BJ (cell line): ENCODE data around the gene TUBB. TPM values are rescaled to one million over a fixed set of nuclear protein-coding genes. Genes with fewer than 3 reads are reported as not detected.

ENCODE experiments used
- CTCF ChIA-PET: fragments of 350-600 bp; formaldehyde crosslinking; extraction: SDS; loops from one replicate; lab custom pipeline; 2021; ENCODE audit warnings: antibody characterized with exemption, inconsistent platforms; lab: Yijun Ruan, JAX
- POLR2A ChIA-PET: fragments of 300-600 bp; sonication (Branson Sonifier 250); formaldehyde crosslinking; extraction: SDS; loops from one replicate; lab custom pipeline; 2021; ENCODE audit warnings: antibody characterized with exemption; lab: Charles Lee
- DNase-seq: peaks from one replicate; pipeline ENCODE4 v3.0.0-alpha.2; 2011; ENCODE audit warnings: low read depth
- H3K27me3 ChIP-seq: 2 replicates; pipeline ENCODE4 v1.6.0; 2011; ENCODE audit warnings: low read length; ENCODE audit not compliant: control insufficient read depth, insufficient read depth
- H3K36me3 ChIP-seq: 2 replicates; pipeline ENCODE4 v1.5.1; 2011; ENCODE audit warnings: low read length; ENCODE audit not compliant: control insufficient read depth, insufficient read depth
- H3K4me3 ChIP-seq: 2 replicates; pipeline ENCODE4 v1.5.1; 2011; ENCODE audit warnings: low read depth, mild to moderate bottlenecking, control low read depth, low read length
- polyA plus RNA-seq: library from polyadenylated mRNA; depleted of rRNA; stranded (reverse); fragments of >200 nt; gene quantifications from 2 replicates; pipeline ENCODE4 v1.2.3, GENCODE V29; 2011
- TF ChIP-seq, protein P1 (sequence below): IDR thresholded peaks from 2 replicates; pipeline ENCODE4 v1.5.1; 2011; ENCODE audit warnings: low read depth, mild to moderate bottlenecking, control low read depth, inconsistent platforms, low read length, moderate library complexity; ENCODE audit not compliant: insufficient read depth

The TUBB gene
- polyA plus RNA-seq, 1 experiment, result 1,840 TPM

GRCh38 chr6:30743099-30744053 lies 23.2 kb downstream of the TUBB start:
- no peak for DNase-seq
- no peaks in the 10 kb centered on the region for H3K27me3 ChIP-seq
- ChIA-PET CTCF (interaction anchor here (0.6 to 3.0 kb wide), 10 partner anchors 21 to 855 kb away, joined by 3 to 16 read pairs (median 6); no protein-coding TSS in a partner anchor), POLR2A (interaction anchor here (0.6 to 1.4 kb wide), 4 partner anchors 9 to 79 kb away, joined by 3 to 6 read pairs (median 5); no protein-coding TSS in a partner anchor)
- H3K36me3 ChIP-seq, result peaks cover 18% of the 10 kb centered on the region
- H3K4me3 ChIP-seq, result peak overlapping the region; percentile 65
- TF ChIP-seq, protein P1, sequence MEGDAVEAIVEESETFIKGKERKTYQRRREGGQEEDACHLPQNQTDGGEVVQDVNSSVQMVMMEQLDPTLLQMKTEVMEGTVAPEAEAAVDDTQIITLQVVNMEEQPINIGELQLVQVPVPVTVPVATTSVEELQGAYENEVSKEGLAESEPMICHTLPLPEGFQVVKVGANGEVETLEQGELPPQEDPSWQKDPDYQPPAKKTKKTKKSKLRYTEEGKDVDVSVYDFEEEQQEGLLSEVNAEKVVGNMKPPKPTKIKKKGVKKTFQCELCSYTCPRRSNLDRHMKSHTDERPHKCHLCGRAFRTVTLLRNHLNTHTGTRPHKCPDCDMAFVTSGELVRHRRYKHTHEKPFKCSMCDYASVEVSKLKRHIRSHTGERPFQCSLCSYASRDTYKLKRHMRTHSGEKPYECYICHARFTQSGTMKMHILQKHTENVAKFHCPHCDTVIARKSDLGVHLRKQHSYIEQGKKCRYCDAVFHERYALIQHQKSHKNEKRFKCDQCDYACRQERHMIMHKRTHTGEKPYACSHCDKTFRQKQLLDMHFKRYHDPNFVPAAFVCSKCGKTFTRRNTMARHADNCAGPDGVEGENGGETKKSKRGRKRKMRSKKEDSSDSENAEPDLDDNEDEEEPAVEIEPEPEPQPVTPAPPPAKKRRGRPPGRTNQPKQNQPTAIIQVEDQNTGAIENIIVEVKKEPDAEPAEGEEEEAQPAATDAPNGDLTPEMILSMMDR, result no peak

DNA sequence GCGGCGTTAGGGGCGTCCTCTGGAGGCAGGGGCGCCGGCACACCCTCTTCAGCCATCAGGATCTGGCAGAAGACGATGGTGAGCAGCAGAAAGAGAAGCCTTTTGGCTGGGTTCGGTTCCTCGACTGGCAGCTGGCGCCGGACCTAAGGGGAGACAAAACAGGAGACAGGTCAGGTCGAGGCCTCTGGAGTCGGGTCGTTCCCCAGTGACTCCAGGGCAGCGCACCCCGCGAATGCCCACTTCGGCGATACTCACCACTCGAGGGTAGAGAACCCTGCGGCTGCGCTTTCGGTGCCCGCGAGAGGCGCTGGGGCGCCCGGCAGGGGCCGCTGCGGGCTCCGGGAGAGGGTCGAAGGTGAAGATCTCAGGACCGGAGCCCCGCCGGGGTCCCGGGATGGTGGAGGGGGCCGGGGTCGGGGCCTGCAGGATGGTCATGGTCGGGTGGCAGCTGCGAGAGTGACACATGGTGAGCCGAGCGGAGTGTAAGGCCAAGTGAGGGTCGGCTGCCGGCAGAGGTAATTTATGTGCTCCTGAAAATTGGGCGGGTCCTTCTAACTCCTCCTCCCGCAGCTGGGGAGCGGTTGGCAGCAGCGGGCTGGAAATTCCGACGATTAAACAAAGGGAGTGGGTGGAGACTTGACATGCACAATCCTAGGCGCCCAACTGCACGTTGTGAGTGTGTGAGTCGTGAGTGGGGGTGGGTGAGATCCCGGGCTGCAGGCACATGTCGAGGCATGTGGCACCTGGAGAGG lies 24.1 kb downstream of the TUBB start, which contains the start of gene IER3:
TSS of gene IER3 (minus strand) at position 494 of the 752 bp plus-strand sequence. CDS start at position 465, 29 bp downstream.
- peak; percentile 64 for DNase-seq
- H3K4me3 ChIP-seq, result peak within 1 kb of the TSS; percentile 65
- H3K27me3 ChIP-seq, result no peaks in the 10 kb centered on the region
- TF ChIP-seq, protein P1, result peak; percentile 81
- CTCF ChIA-PET, result interaction anchor here (0.6 to 3.0 kb wide), 14 partner anchors 16 to 854 kb away, joined by 3 to 16 read pairs (median 4); partner anchors contain the start of gene MDC1
- H3K36me3 ChIP-seq, result peaks cover 16% of the 10 kb centered on the region
- POLR2A ChIA-PET, result interaction anchor here (0.6 to 1.4 kb wide), 3 partner anchors 8 to 92 kb away, joined by 3 to 6 read pairs (median 3); no protein-coding TSS in a partner anchor

- H3K36me3 ChIP-seq, result no peaks in the 10 kb centered on the region
- ChIA-PET CTCF (interaction anchor here (1.0 to 1.6 kb wide), 4 partner anchors 11 to 81 kb away, joined by 3 to 5 read pairs (median 3); no protein-coding TSS in a partner anchor), POLR2A (interaction anchor here (0.6 kb wide), 1 partner anchor 132 kb away, joined by 16 read pairs; no protein-coding TSS in a partner anchor)
- H3K4me3 ChIP-seq, result no peak overlapping the region
- DNase-seq, result no peak
- H3K27me3 ChIP-seq, result no peaks in the 10 kb centered on the region
- TF ChIP-seq, protein P1, result no peak
These were observed 27.1 kb downstream of the TUBB start for GRCh38 chr6:30747300-30747687.

DNA sequence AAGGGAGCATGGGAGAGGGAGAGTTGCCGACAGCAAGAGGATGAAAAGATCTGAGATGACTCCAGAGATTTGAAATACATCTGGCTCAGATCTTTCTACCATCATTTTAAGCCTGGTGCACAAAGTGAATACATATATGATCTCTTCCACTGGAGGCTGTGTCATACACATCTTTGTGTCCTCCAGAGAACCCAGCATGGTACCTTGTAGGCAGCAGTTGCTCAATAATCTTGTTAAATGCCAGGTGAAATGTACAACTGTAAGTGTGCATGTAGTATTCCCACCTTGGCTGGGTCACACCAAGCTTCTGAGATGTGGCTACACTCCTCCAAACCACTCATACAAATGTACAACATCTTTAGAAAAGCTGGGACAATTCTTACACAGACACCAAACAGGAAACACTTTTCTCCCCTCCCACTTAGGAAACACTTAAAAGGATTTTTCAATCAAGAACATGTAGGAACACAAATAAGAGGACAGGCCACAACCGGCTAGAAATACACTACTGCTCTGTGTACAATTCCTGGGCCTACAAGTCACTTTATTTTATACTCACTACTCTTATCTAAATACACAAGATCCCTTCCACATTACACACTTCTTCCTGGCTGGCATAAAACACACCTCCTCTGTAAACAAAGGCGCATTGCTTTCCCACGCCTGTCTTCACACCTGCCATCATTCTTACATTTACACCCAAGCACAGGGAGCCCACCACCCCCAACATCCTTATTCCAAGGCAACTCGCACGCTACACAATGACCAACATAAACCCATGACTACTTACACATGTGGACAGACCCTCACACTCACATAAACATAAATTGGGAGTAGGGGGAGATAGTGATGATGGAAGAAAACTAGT lies 28.0 kb downstream of the TUBB start:
- Histone ChIP-seq H3K27me3 (no peaks in the 10 kb centered on the region), H3K36me3 (no peaks in the 10 kb centered on the region), H3K4me3 (no peak overlapping the region)
- CTCF ChIA-PET, result no interaction called here
- no peak for DNase-seq
- TF ChIP-seq, protein P1, result no peak
- POLR2A ChIA-PET, result no interaction called here
